Measurements from ENCODE around the gene GH1. TPM values are rescaled to one million over a fixed set of nuclear protein-coding genes. Genes with fewer than 3 reads are reported as not detected.
"Not testable (repeated sequence)": the region's sequence is repeated elsewhere in the genome, so short reads cannot be mapped to it uniquely, and the experiment has no call there.

GH1 gene
- total RNA-seq, 4 donors from 2014 or later, result not detected

DNA sequence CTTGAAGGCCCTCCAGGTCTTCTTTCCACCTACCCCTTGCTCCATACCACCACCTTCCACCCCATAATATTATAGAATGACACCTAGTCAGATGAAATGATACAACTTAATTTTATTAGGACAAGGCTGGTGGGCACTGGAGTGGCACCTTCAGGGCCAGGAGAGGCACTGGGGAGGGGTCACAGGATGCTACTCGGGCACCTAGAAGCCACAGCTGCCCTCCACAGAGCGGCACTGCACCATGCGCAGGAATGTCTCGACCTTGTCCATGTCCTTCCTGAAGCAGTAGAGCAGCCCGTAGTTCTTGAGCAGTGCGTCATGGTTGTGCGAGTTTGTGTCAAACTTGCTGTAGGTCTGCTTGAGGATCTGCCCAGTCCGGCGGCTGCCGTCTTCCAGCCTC is 23.8 kb downstream of the GH1 start:
- 82 to 100% methylated on average over 6 to 9 of the region's 10 CpGs for WGBS, 2 donors
- not testable (repeated sequence) for H3K4me1 ChIP-seq; H3K36me3 ChIP-seq; DNase-seq (ENCODE audit: low spot score in 2 of 2); H3K9me3 ChIP-seq; H3K4me3 ChIP-seq; H3K27ac ChIP-seq; H3K27me3 ChIP-seq

DNA sequence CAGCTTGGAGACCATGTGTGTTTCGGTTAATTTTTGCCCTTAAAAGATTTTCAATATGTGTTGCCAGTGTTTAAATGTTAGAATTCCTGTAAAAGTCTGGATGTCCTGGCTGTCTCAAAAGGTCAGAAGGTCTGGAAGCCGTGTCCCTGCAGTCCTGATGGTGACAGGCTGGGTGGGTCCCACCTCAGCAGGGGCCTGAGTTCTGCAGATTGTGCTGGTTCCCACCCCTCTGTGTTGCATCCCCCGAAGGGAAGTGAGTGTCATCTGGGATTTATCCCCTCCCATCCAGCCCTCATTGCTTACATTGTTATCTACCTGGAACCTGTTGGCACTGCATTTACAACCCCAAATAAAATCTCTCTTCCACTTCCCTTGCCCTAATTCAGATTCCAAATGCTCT is 24.6 kb downstream of the GH1 start:
- WGBS, 2 donors, result 58 to 60% methylated on average over 2 to 3 of the region's 3 CpGs
- H3K27me3 ChIP-seq; H3K36me3 ChIP-seq; H3K9me3 ChIP-seq; H3K4me3 ChIP-seq; H3K4me1 ChIP-seq; DNase-seq (ENCODE audit: low spot score in 2 of 2); H3K27ac ChIP-seq: not testable (repeated sequence)

DNA sequence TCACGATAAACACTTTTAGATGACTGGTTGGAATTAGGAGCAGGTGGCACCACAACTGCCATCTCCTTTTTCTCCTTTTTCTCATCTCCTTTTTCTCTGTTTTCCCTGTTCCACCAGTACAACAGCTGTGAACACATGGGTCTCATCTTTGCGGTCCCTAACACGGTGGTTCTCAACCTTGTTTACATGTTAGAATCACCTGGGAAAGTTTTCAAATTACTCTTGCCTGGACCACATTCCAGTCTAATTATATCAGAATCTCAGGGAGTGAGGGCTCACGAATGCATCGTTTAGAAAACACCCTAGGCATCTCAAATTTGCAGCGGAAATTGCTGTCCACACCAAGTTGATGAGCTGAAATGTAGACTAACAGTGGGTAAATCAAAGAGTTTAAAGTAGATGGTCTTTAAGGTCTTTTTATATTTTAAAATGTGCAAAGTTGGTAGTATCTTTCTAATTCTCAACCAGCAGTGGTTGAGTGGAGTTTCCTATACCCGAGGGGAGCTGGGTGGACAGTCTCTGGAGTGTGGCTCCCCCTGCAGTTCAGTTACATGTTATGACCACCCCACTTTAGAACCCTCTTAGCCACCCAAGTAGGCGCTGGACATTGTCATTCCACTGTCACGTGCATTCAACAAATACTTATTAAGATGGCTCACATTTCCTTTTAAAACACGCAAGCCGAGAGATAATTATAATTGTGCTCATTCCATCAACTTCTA is 26.2 kb downstream of the GH1 start:
- not testable (repeated sequence) for H3K9me3 ChIP-seq; DNase-seq (ENCODE audit: low spot score in 2 of 2); H3K27ac ChIP-seq; H3K4me1 ChIP-seq; H3K4me3 ChIP-seq; H3K36me3 ChIP-seq; H3K27me3 ChIP-seq
- WGBS, 2 donors, result 59 to 68% methylated on average over 11 of the region's 11 CpGs

DNA sequence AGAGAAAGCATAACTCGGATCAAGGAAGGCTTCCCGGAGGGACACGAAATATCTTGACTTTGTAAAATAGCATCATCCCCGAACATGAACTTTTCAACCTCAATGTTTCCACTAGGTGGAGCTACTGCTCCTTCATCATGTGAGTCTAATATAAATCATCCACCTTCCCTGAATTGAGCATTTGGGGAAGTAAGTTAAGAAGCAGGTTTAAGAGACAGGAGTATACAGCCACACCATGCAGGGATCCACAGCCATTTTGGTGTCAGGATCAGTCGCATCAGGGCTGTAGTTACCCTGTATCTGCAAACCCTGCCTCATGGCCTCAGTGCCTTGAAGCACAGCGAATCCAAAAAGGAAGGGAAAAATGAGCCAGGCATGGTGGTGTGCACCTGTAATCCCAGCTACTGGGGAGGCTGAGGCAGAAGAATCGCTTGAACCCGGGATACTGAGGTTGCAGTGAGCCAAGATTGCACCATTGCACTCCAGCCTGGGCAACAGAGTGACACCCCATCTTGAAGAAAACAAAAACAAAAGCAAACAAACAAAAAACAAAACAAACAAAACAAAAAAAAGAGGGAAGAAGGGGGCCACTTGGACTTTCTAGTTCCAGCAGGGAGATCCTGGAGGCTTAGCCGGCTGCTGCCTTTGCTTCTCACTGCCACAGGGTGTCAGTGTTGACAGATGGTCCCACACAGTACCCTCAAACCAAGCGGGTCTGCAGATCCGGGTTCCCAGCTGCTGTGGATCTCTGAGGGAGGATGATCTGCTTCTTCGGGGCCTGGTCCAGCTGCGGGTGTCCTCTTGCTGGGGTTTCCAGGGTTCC is 29.4 kb downstream of the GH1 start:
- not testable (repeated sequence) for H3K27me3 ChIP-seq, H3K9me3 ChIP-seq, H3K27ac ChIP-seq, H3K36me3 ChIP-seq, H3K4me1 ChIP-seq, H3K4me3 ChIP-seq
- TF ChIP-seq, protein P1, sequence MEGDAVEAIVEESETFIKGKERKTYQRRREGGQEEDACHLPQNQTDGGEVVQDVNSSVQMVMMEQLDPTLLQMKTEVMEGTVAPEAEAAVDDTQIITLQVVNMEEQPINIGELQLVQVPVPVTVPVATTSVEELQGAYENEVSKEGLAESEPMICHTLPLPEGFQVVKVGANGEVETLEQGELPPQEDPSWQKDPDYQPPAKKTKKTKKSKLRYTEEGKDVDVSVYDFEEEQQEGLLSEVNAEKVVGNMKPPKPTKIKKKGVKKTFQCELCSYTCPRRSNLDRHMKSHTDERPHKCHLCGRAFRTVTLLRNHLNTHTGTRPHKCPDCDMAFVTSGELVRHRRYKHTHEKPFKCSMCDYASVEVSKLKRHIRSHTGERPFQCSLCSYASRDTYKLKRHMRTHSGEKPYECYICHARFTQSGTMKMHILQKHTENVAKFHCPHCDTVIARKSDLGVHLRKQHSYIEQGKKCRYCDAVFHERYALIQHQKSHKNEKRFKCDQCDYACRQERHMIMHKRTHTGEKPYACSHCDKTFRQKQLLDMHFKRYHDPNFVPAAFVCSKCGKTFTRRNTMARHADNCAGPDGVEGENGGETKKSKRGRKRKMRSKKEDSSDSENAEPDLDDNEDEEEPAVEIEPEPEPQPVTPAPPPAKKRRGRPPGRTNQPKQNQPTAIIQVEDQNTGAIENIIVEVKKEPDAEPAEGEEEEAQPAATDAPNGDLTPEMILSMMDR (IDR thresholded peaks at IDR 0.05), result peak; percentile 27 to 41 (median 31)
- 29 to 36% methylated on average over 12 of the region's 13 CpGs for WGBS, 2 donors
- peak in 1 of 2 donors; percentile 50 for DNase-seq (ENCODE audit: low spot score in 2 of 2)

DNA sequence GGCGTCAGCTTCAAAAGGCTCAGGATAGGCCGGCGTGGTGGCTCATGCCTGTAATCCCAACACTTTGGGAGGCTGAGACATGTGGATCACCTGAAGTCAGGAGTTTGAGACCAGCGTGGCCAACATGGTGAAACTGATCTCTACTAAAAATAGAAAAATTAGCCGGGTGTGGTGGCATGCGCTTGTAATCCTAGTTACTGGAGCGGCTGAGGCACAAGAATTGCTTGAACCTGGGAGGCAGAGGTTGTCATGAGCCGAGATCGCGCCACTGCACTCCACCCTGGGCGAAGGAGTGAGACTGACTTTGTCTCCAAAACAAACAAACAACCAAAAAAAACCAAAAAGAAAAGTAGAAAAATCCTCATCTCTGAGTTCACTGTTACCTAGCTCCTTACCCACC is 33.5 kb downstream of the GH1 start:
- H3K4me1 ChIP-seq; H3K27me3 ChIP-seq; H3K9me3 ChIP-seq; H3K4me3 ChIP-seq; H3K36me3 ChIP-seq; DNase-seq (ENCODE audit: low spot score in 2 of 2); H3K27ac ChIP-seq: not testable (repeated sequence)
- 85 to 92% methylated on average over 10 of the region's 11 CpGs for WGBS, 2 donors

DNA sequence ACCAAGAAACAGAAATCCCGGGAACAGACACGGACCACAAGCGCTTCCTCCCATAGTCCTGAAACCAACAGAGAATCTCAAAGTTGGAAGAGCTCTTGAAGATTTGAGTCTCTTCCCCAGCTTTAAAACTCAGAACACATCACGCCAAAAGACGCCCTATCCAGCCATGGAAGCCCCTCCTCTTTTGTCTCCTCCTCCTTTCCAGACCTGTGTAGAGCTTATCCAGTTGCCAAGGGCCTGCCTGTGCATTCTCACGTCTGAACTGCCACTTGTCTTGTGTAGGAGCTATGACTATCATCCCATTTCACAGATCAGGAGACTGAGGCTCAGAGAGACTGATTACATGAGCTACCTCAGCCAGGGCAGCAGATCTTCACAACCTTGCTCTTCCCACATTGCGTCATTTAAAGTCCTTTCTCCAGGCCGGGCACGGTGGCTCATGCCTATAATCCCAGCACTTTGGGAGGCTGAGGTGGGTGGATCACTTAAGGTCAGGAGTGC is 36.0 kb downstream of the GH1 start:
- H3K4me1 ChIP-seq, H3K4me3 ChIP-seq: not testable (repeated sequence)

DNA sequence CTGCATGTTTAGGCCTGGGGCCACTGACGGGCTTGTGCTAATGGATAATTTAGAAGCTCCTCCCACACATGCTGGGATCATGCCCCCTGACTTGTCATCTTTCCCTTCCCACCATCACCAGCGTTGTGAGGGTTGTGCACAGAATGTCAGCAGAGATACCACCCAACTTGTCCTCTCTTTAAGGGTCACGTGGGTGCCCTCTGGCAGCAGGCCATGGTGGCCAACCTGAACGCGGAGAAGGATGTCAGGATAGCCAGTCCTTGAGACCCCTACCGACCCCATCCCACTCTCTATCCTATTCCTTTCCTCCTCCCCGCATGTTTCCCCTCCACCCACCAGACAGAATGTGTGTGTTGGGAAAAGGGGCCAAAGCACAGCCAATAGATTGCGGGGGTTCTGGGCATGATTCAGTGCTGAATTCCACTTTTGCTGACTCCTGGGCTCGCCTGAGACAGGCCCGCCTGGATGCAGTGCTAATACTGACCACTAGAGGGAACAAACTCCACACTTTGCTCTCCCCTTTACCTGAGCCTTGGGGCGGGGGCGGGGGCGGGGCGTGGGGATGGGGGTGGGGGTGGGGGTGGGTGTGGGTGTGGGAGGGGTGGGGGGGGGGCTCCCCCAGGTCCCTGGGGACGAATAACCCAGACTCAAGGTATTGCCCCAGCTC is 36.6 kb downstream of the GH1 start, which contains the start of gene GH2:
GH2 (minus strand) TSS at position 10 of the 667 bp plus-strand sequence. CDS start 143 bp downstream, outside the sequence.
- WGBS, 2 donors, result 29 to 37% methylated on average over 15 of the region's 15 CpGs
- Histone ChIP-seq H3K36me3 (no peaks in the 10 kb centered on the region), H3K9me3 (no peaks in the 10 kb centered on the region), H3K27ac (no peak within 1 kb of the TSS), H3K27me3 (no peaks in the 10 kb centered on the region), H3K4me3 (no peak within 1 kb of the TSS), H3K4me1 (no peaks in the 10 kb centered on the region)
- peak in 1 of 2 donors; percentile 67 for DNase-seq (ENCODE audit: low spot score in 2 of 2)
- TF ChIP-seq EP300 (IDR thresholded peaks at IDR 0.05), result no peak
- TF ChIP-seq, protein P1 (IDR thresholded peaks at IDR 0.05), result peak in 4 of 5 experiments; percentile 21 to 64 (median 58)

More for the DNA sequence above, 36.0 kb downstream of the GH1 start:
- not testable (repeated sequence) for H3K9me3 ChIP-seq; H3K36me3 ChIP-seq; H3K27ac ChIP-seq; DNase-seq (ENCODE audit: low spot score in 2 of 2); H3K27me3 ChIP-seq
- WGBS, 2 donors, result 72 to 84% methylated on average over 9 of the region's 9 CpGs

DNA sequence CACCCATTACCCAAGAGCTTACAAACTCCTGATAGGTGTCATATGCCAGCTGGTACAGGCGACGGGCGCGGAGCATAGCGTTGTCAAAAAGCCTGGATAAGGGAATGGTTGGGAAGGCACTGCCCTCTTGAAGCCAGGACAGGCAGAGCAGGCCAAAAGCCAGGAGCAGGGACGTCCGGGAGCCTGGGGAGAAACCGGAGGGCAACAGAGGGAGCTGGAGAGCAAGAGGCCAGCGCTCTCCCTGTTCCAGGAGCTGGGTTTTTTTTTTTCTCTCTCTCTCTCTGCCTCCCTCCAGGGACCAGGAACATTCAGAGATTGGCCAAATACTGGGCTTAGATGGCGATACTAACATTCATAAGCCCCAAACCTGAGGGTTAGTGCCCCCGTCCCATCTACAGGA is 37.3 kb downstream of the GH1 start:
- H3K4me3 ChIP-seq; H3K27ac ChIP-seq; H3K36me3 ChIP-seq; H3K9me3 ChIP-seq; H3K27me3 ChIP-seq; DNase-seq (ENCODE audit: low spot score in 2 of 2); H3K4me1 ChIP-seq: not testable (repeated sequence)
- WGBS, 2 donors, result 43 to 48% methylated on average over 11 of the region's 11 CpGs

Data from tibial nerve (tissue), 4 donors.